Neural crest cell (in vitro differentiated cells): ENCODE data around the gene SAYSD1. TPM values are rescaled to one million over a fixed set of nuclear protein-coding genes. Genes with fewer than 3 reads are reported as not detected.

Experiments
- DNase-seq: peaks from one replicate; pipeline ENCODE4 v3.0.0; 2021; ENCODE audit warnings: low read depth, mixed read lengths, low spot score
- H3K27ac Mint-ChIP-seq: one replicate; pipeline ENCODE4 v1.8.0; 2021; ENCODE audit warnings: mild to moderate bottlenecking, mixed read lengths; ENCODE audit not compliant: unreplicated experiment
- H3K27me3 Mint-ChIP-seq: 2 replicates; pipeline ENCODE4 v1.8.0; 2021; ENCODE audit warnings: low read depth, mild to moderate bottlenecking, mixed read lengths
- H3K36me3 Mint-ChIP-seq: 2 replicates; pipeline ENCODE4 v1.8.0; 2021; ENCODE audit warnings: low read depth, mild to moderate bottlenecking, mixed read lengths
- H3K4me1 Mint-ChIP-seq: 2 replicates; pipeline ENCODE4 v1.8.0; 2021; ENCODE audit warnings: mixed read lengths
- H3K4me3 Mint-ChIP-seq: one replicate; pipeline ENCODE4 v1.8.0; 2021; ENCODE audit warnings: mild to moderate bottlenecking, mixed read lengths
- H3K9me3 Mint-ChIP-seq: 2 replicates; pipeline ENCODE4 v1.8.0; 2021; ENCODE audit warnings: mixed read lengths
- total RNA-seq: library from RNA; stranded (reverse); gene quantifications from 2 replicates; pipeline ENCODE4 v1.2.1, GENCODE V29; 2021
- TF ChIP-seq, protein P1 (sequence below): fragments of 200-600 bp; sonication (generic); conservative IDR thresholded peaks from 2 replicates; pipeline ENCODE4 v1.5.0; 2021; ENCODE audit warnings: antibody characterized with exemption, mild to moderate bottlenecking

SAYSD1 gene
- total RNA-seq, 1 donor from 2014 or later, result 13.4 TPM

DNA sequence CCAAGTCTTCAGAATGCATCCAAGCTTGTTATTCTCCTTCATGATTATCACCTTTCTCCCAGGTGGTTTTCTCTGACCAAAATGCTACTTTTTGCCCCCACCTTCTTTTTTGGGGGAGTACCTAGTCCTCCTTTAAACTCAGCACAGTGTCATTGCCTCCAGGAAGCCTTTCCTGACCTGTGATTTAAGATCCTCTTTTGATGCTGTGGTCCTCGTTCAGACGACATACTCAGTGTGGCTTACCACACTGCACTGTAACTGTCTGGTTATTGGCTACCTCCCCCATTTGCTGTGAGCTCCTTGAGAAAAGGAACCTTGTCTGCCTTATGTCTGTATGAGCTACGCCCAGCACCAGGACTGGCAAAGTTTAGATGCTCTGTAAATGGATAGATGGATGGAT lies 14.6 kb downstream of the SAYSD1 start:
- Mint-ChIP-seq H3K9me3 (no peaks in the 10 kb centered on the region), H3K27ac (no peak overlapping the region), H3K4me1 (no peaks in the 10 kb centered on the region), H3K36me3 (peaks cover 9% of the 10 kb centered on the region), H3K27me3 (no peaks in the 10 kb centered on the region), H3K4me3 (no peak overlapping the region)
- no peak for DNase-seq
- TF ChIP-seq, protein P1, sequence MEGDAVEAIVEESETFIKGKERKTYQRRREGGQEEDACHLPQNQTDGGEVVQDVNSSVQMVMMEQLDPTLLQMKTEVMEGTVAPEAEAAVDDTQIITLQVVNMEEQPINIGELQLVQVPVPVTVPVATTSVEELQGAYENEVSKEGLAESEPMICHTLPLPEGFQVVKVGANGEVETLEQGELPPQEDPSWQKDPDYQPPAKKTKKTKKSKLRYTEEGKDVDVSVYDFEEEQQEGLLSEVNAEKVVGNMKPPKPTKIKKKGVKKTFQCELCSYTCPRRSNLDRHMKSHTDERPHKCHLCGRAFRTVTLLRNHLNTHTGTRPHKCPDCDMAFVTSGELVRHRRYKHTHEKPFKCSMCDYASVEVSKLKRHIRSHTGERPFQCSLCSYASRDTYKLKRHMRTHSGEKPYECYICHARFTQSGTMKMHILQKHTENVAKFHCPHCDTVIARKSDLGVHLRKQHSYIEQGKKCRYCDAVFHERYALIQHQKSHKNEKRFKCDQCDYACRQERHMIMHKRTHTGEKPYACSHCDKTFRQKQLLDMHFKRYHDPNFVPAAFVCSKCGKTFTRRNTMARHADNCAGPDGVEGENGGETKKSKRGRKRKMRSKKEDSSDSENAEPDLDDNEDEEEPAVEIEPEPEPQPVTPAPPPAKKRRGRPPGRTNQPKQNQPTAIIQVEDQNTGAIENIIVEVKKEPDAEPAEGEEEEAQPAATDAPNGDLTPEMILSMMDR, result no peak

DNA sequence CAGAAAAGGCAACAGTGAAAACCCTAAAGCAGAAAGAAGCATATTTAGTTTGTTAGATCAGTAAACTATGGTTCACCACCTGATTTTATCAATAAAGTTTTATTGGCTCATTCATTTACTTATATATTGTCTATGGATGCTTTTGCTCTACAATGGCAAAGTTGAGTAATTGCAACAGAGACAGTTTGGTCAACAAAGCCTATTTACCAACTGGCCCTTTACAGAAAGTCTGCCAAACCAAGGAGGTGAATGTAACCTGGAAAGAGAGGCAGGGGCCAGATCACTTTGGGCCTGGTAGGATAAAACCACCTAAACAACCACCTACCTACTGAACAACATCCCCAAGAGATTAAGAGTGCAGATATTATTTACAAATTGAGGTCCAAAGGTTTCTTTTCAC lies 19.4 kb downstream of the SAYSD1 start:
- H3K4me1 Mint-ChIP-seq, result no peaks in the 10 kb centered on the region
- no peaks in the 10 kb centered on the region for H3K36me3 Mint-ChIP-seq
- TF ChIP-seq, protein P1, result no peak

DNA sequence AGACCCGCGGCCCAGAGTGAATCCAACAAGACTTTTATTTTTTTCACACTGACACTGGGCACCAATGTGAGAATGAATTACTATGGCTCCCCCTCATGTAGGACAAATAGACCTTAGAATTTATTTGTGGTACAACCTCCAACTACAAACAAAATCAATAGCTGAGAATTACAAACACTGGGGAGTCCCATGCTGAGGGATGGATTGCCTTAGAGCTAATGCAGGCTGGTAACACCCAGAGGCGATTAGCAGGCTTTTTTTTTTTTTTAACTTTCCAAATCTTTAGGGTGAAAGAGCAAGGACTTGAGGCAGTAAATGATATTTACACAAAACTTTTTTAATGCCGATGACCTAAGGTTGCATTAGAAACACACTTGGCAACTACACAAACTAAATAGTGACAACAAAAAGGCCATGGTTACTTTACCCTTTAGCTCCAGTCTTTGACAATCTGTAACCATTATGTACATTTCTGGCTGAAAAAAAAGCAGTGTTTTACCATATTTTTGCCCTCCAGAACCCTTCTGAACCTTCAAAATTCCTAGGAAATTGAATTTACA lies 21.8 kb downstream of the SAYSD1 start:
- TF ChIP-seq, protein P1, result no peak
- Mint-ChIP-seq H3K27ac (no peak overlapping the region), H3K4me1 (peaks cover 5% of the 10 kb centered on the region), H3K4me3 (no peak overlapping the region), H3K27me3 (peaks cover 34% of the 10 kb centered on the region), H3K36me3 (no peaks in the 10 kb centered on the region), H3K9me3 (no peaks in the 10 kb centered on the region)
- no peak for DNase-seq

More for the DNA sequence above, 19.4 kb downstream of the SAYSD1 start:
- DNase-seq, result no peak
- Mint-ChIP-seq H3K9me3 (no peaks in the 10 kb centered on the region), H3K27me3 (peaks cover 18% of the 10 kb centered on the region), H3K4me3 (no peak overlapping the region), H3K27ac (no peak overlapping the region)

DNA sequence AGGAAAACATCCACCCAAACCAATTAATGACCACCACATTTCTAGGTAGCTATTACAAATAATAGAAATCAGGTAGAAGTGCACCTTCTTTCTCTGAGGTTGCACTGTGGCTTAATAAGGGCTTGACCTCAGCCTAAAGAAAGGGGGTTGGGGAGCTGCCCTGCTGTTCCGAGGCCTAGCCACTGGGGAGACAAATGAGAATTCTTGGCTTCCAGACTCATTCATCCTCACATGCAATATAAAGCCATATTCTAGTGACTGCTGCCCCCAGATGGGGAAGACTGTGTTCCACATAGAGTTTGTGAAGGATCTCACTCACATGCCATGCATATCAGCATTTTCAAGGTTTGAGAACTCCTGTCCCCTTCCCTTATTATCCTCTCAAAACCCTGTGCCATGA lies 22.9 kb downstream of the SAYSD1 start:
- Mint-ChIP-seq H3K4me3 (no peak overlapping the region), H3K9me3 (no peaks in the 10 kb centered on the region), H3K27me3 (peaks cover 45% of the 10 kb centered on the region), H3K27ac (no peak overlapping the region), H3K36me3 (no peaks in the 10 kb centered on the region), H3K4me1 (peaks cover 11% of the 10 kb centered on the region)
- DNase-seq, result no peak
- TF ChIP-seq, protein P1, result no peak

DNA sequence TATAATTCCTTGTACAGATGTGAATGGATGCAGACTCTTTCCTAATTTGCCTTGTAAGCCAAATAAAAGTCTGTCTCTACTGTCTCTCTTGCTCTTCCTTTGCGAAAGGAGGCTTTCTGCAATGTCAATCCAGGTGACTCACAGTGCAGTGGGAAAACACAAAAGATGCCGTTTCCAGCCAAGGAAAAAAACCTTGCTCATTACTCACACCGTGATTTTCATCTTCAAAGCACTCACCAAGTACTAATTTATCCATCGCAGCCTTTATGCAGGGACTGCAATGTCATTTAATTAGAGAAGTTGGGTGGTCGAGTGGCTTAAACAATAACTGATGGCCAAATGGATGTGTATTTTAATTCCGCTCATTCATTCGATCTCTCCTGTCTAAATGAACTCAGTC lies 23.8 kb downstream of the SAYSD1 start:
- no peaks in the 10 kb centered on the region for H3K9me3 Mint-ChIP-seq
- TF ChIP-seq, protein P1, result no peak
- DNase-seq, result no peak
- no peak overlapping the region for H3K4me3 Mint-ChIP-seq
- no peak overlapping the region for H3K27ac Mint-ChIP-seq
- H3K27me3 Mint-ChIP-seq, result peaks cover 54% of the 10 kb centered on the region
- H3K36me3 Mint-ChIP-seq, result no peaks in the 10 kb centered on the region
- H3K4me1 Mint-ChIP-seq, result peaks cover 11% of the 10 kb centered on the region
